ENCODE data around the gene LGALS9. TPM values are rescaled to one million over a fixed set of nuclear protein-coding genes. Genes with fewer than 3 reads are reported as not detected.

The LGALS9 gene
- total RNA-seq, 1 donor from 2014 or later = 15.2 TPM

- no peak for DNase-seq
- TF ChIP-seq CTCF (IDR thresholded peaks at IDR 0.05; ENCODE audit: borderline replicate concordance) = peak; percentile 6
- Histone ChIP-seq H3K9me3 (replicated peaks) (no peaks in the 10 kb centered on the region), H3K4me1 (peaks cover 26% of the 10 kb centered on the region), H3K27me3 (ENCODE audit: low read depth) (no peaks in the 10 kb centered on the region), H3K27ac (replicated peaks) (no peak overlapping the region), H3K4me3 (no peak overlapping the region), H3K36me3 (peaks cover 48% of the 10 kb centered on the region)
- intact Hi-C loops (cut with micrococcal nuclease) = loop anchor here (2.0 to 5.0 kb wide), 2 partner anchors 47 to 251 kb away; no protein-coding TSS in a partner anchor
Observed at GRCh38 chr17:27603421-27603770, 27.6 kb upstream of the LGALS9 start.

GRCh38 chr17:27603880-27604794, 26.9 kb upstream of the LGALS9 start:
- TF ChIP-seq CTCF (IDR thresholded peaks at IDR 0.05; ENCODE audit: borderline replicate concordance) = no peak
- DNase-seq = no peak
- Histone ChIP-seq H3K36me3 (peaks cover 55% of the 10 kb centered on the region), H3K27ac (replicated peaks) (no peak overlapping the region), H3K4me1 (peaks cover 26% of the 10 kb centered on the region), H3K4me3 (no peak overlapping the region), H3K27me3 (ENCODE audit: low read depth) (no peaks in the 10 kb centered on the region), H3K9me3 (replicated peaks) (no peaks in the 10 kb centered on the region)
- intact Hi-C loops (cut with micrococcal nuclease) = loop anchor here (2.0 to 5.0 kb wide), 2 partner anchors 47 to 252 kb away; no protein-coding TSS in a partner anchor

- H3K36me3 ChIP-seq = peaks cover 58% of the 10 kb centered on the region
- H3K27ac ChIP-seq (replicated peaks) = no peak overlapping the region
- H3K27me3 ChIP-seq (ENCODE audit: low read depth) = no peaks in the 10 kb centered on the region
- DNase-seq = no peak
- H3K4me1 ChIP-seq = peaks cover 31% of the 10 kb centered on the region
- intact Hi-C loops (cut with micrococcal nuclease) = no loop called here
- H3K9me3 ChIP-seq (replicated peaks) = no peaks in the 10 kb centered on the region
- H3K4me3 ChIP-seq = no peak overlapping the region
- no peak for TF ChIP-seq CTCF (IDR thresholded peaks at IDR 0.05; ENCODE audit: borderline replicate concordance)
Observed at GRCh38 chr17:27605409-27605808, 25.6 kb upstream of the LGALS9 start.

GRCh38 chr17:27607521-27608091, 23.4 kb upstream of the LGALS9 start:
- H3K36me3 ChIP-seq = peaks cover 72% of the 10 kb centered on the region
- H3K4me1 ChIP-seq = peaks cover 21% of the 10 kb centered on the region
- H3K9me3 ChIP-seq (replicated peaks) = no peaks in the 10 kb centered on the region
- no peak overlapping the region for H3K4me3 ChIP-seq
- no peak for TF ChIP-seq CTCF (IDR thresholded peaks at IDR 0.05; ENCODE audit: borderline replicate concordance)
- no peaks in the 10 kb centered on the region for H3K27me3 ChIP-seq (ENCODE audit: low read depth)
- no peak for DNase-seq
- intact Hi-C loops (cut with micrococcal nuclease) = no loop called here
- no peak overlapping the region for H3K27ac ChIP-seq (replicated peaks)

DNA sequence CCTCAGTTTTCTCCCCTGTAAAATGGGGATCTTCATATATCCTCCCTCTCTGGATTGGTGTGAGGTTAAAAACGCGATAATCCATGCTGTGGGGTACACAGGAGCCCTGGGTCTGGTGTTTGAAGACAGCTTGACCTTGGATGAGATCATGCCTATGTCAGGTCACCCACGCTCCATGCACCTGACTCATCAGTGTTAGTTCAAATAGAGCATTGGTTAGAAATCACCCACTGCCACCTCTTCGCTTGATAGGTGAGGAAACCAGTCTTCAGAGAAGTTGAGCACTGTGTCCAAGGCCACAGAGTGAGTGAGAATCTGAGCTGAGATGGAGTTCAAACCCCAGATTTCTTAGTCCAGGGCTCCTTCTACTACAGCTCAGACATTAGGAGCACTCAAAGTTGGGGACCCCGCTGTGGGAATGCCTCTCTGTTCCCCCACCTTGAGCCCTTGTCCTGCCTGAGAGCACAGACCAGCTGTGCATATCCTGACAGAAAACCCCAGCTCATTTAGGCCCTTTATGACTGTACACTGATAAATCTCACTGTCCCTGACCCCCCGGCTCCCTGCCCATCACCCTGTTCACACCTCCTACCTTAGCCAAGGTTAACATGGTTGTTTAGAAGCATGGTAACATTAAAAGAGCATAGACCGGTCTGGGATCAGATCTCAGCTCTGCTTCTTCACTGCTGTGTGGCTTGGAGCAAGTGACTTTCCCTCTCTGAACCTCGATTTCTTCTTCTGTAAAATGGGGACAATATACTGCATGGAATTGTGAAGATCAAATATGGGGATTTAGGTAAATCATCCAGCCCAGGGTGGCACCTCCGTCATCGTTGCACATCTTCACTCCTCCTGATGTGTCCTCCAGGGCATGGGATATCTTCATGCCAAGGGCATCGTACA, 22.4 kb upstream of the LGALS9 start:
- H3K4me3 ChIP-seq = no peak overlapping the region
- H3K27me3 ChIP-seq (ENCODE audit: low read depth) = no peaks in the 10 kb centered on the region
- TF ChIP-seq CTCF (IDR thresholded peaks at IDR 0.05; ENCODE audit: borderline replicate concordance) = no peak
- H3K4me1 ChIP-seq = peaks cover 14% of the 10 kb centered on the region
- no peak for DNase-seq
- intact Hi-C loops (cut with micrococcal nuclease) = no loop called here
- no peak overlapping the region for H3K27ac ChIP-seq (replicated peaks)
- H3K36me3 ChIP-seq = peaks cover 81% of the 10 kb centered on the region
- H3K9me3 ChIP-seq (replicated peaks) = no peaks in the 10 kb centered on the region

Data from left ventricle myocardium inferior (tissue), 1 donor.